CD14-positive monocyte (primary cell): ENCODE data around the gene CHP2. TPM values are rescaled to one million over a fixed set of nuclear protein-coding genes. Genes with fewer than 3 reads are reported as not detected.

Experiments
- DNase-seq, 3 donors: peaks; one replicate each; pipeline ENCODE4 v3.0.0-alpha.2; 2011 to 2022
- H2AFZ ChIP-seq: 2 replicates; pipeline ENCODE4 v1.6.0; 2012; ENCODE audit warnings: mild to moderate bottlenecking, low read depth, low read length, inconsistent platforms; ENCODE audit not compliant: insufficient read depth, poor library complexity, severe bottlenecking
- H3K27ac ChIP-seq, 2 donors: 1 replicate in 1 of 2; 2 replicates in 1 of 2; pipeline ENCODE4 v1.5.1; 2012 to 2013; ENCODE audit warnings: low read length in 2 of 2, control low read depth in 1 of 2, inconsistent platforms in 1 of 2, low read depth in 1 of 2, mild to moderate bottlenecking in 1 of 2
- H3K27me3 ChIP-seq, 2 donors: one replicate each; pipeline versions ENCODE4 v1.6.0 to v1.6.1; 2011 to 2013; ENCODE audit warnings: low read length in 2 of 2; ENCODE audit not compliant: control insufficient read depth in 2 of 2, insufficient read depth in 2 of 2
- H3K36me3 ChIP-seq, 2 donors: replicated peaks in 1 of 2; 1 replicate in 1 of 2; 2 replicates in 1 of 2; pipeline versions ENCODE4 v1.5.1 to v1.6.1; 2012 to 2013; ENCODE audit warnings: low read length in 2 of 2, control low read depth in 1 of 2, inconsistent platforms in 1 of 2, mild to moderate bottlenecking in 1 of 2; ENCODE audit not compliant: insufficient read depth in 2 of 2, control insufficient read depth in 1 of 2
- H3K4me1 ChIP-seq, 2 donors: 1 replicate in 1 of 2; 2 replicates in 1 of 2; pipeline versions ENCODE4 v1.5.1 to v1.6.1; 2012 to 2013; ENCODE audit warnings: low read length in 2 of 2, control low read depth in 1 of 2, inconsistent platforms in 1 of 2, mild to moderate bottlenecking in 1 of 2, moderate library complexity in 1 of 2; ENCODE audit not compliant: insufficient read depth in 2 of 2, control insufficient read depth in 1 of 2
- H3K4me2 ChIP-seq: replicated peaks from 2 replicates; pipeline ENCODE3; 2012; ENCODE audit warnings: low read length, moderate library complexity, mild to moderate bottlenecking; ENCODE audit not compliant: poor library complexity, severe bottlenecking; ENCODE audit errors: extremely low read depth
- H3K4me3 ChIP-seq, 3 experiments: fragments of 200-600 bp in 1 of 3; sonication (generic) in 1 of 3; replicated peaks in 1 of 3; 1 replicate in 2 of 3; 2 replicates in 1 of 3; pipeline ENCODE4 v1.5.1; 2011 to 2013; ENCODE audit warnings: low read length in 3 of 3, mild to moderate bottlenecking in 3 of 3, control low read depth in 2 of 3, low read depth in 2 of 3, inconsistent platforms in 1 of 3, moderate library complexity in 1 of 3
- H3K79me2 ChIP-seq: 2 replicates; pipeline ENCODE4 v1.6.0; 2012; ENCODE audit warnings: mild to moderate bottlenecking, control low read depth, inconsistent platforms, low read length, moderate library complexity; ENCODE audit not compliant: insufficient read depth
- H3K9ac ChIP-seq: 2 replicates; pipeline ENCODE4 v1.6.0; 2017; ENCODE audit warnings: low read length, mild to moderate bottlenecking; ENCODE audit not compliant: insufficient read depth, poor library complexity, severe bottlenecking
- H3K9me3 ChIP-seq, 2 donors: replicated peaks in 1 of 2; 1 replicate in 1 of 2; 2 replicates in 1 of 2; pipeline versions ENCODE4 v1.5.1 to v1.6.1; 2012 to 2013; ENCODE audit warnings: low read length in 2 of 2, control low read depth in 1 of 2; ENCODE audit not compliant: control insufficient read depth in 1 of 2, insufficient read depth in 1 of 2
- H4K20me1 ChIP-seq: 2 replicates; pipeline ENCODE4 v1.6.0; 2012; ENCODE audit warnings: mild to moderate bottlenecking, low read length, control low read depth, moderate library complexity; ENCODE audit not compliant: insufficient read depth
- H3K27ac Mint-ChIP-seq, 7 donors: one replicate each; pipeline ENCODE4 v1.8.0; 2020; ENCODE audit warnings: mild to moderate bottlenecking in 7 of 7, mixed read lengths in 7 of 7, moderate library complexity in 6 of 7, inconsistent platforms in 2 of 7
- H3K27me3 Mint-ChIP-seq, 3 donors: one replicate each; pipeline ENCODE4 v1.8.0; 2021 to 2022; ENCODE audit warnings: low read depth in 3 of 3, mild to moderate bottlenecking in 3 of 3, mixed read lengths in 3 of 3, moderate library complexity in 3 of 3, inconsistent platforms in 1 of 3
- H3K36me3 Mint-ChIP-seq, 2 donors: one replicate each; pipeline ENCODE4 v1.8.0; 2020; ENCODE audit warnings: mixed read lengths in 2 of 2, inconsistent platforms in 1 of 2, mild to moderate bottlenecking in 1 of 2
- H3K4me1 Mint-ChIP-seq: one replicate; pipeline ENCODE4 v1.8.0; 2020; ENCODE audit warnings: mild to moderate bottlenecking, mixed read lengths
- H3K4me3 Mint-ChIP-seq, 2 donors: one replicate each; pipeline ENCODE4 v1.8.0; 2020; ENCODE audit warnings: mild to moderate bottlenecking in 2 of 2, mixed read lengths in 2 of 2, moderate library complexity in 1 of 2
- H3K9me3 Mint-ChIP-seq, 7 donors: one replicate each; pipeline ENCODE4 v1.8.0; 2020 to 2022; ENCODE audit warnings: mixed read lengths in 7 of 7, mild to moderate bottlenecking in 6 of 7, moderate library complexity in 6 of 7, inconsistent platforms in 2 of 7
- CTCF ChIP-seq: fragments of 200-600 bp; IDR thresholded peaks from one replicate; pipeline ENCODE4 v1.8.0; 2022; ENCODE audit warnings: antibody characterized with exemption, mild to moderate bottlenecking
- WGBS: methylation state at CpG from one replicate; pipeline ENCODE4 v1.1.5; 2013; ENCODE audit warnings: missing lambda C conversion rate; ENCODE audit not compliant: insufficient coverage; 5-methylcytosine and 5-hydroxymethylcytosine counted together
- intact Hi-C, 2 donors: fragments of 100-400 bp; cut with micrococcal nuclease; formaldehyde crosslinking; loops; one replicate each; pipeline versions ENCODE4 v1.15.0 to v1.15.1; 2023
- polyA plus RNA-seq, 3 donors: library from polyadenylated mRNA; depleted of rRNA in 1 of 3; unstranded in 2 of 3; stranded (reverse) in 1 of 3; fragments of 300-500 nt in 2 of 3; fragments of >200 nt in 1 of 3; fragmentation: Illumina TruSeq in 2 of 3; gene quantifications; 1 replicate in 2 of 3; 2 replicates in 1 of 3; pipeline ENCODE4 v1.2.3, GENCODE V29; 2012 to 2021

CHP2 gene
- polyA plus RNA-seq, 3 donors: not detected

GRCh38 chr16:23765933-23766332, 11.1 kb downstream of the CHP2 start:
- H3K27ac ChIP-seq: no peak overlapping the region
- H3K36me3 ChIP-seq: no peaks in the 10 kb centered on the region
- no peak overlapping the region for H2AFZ ChIP-seq
- no peaks in the 10 kb centered on the region for H3K4me1 ChIP-seq
- H3K4me2 ChIP-seq: no peak overlapping the region
- no peak overlapping the region for H3K9ac ChIP-seq
- Mint-ChIP-seq H3K4me1 (no peaks in the 10 kb centered on the region), H3K4me3 (no peak overlapping the region), H3K27ac (no peak overlapping the region), H3K36me3 (no peaks in the 10 kb centered on the region), H3K27me3 (peaks cover 14 to 30% (median 23%) of the 10 kb centered on the region in 3 donors), H3K9me3 (peaks cover 0 to 2% (median 0%) of the 10 kb centered on the region in 7 donors)
- H3K9me3 ChIP-seq: no peaks in the 10 kb centered on the region
- no peak for TF ChIP-seq CTCF
- no peaks in the 10 kb centered on the region for H4K20me1 ChIP-seq
- H3K4me3 ChIP-seq: no peak overlapping the region
- no peak for DNase-seq
- H3K27me3 ChIP-seq: no peaks in the 10 kb centered on the region
- intact Hi-C loops: no loop called here
- no peaks in the 10 kb centered on the region for H3K79me2 ChIP-seq

GRCh38 chr16:23768581-23768980, 13.8 kb downstream of the CHP2 start:
- H3K9me3 Mint-ChIP-seq: peaks cover 0 to 2% (median 0%) of the 10 kb centered on the region in 7 donors
- Histone ChIP-seq H3K9ac (no peak overlapping the region), H3K4me2 (no peak overlapping the region), H3K9me3 (no peaks in the 10 kb centered on the region), H3K4me3 (no peak overlapping the region), H2AFZ (no peak overlapping the region), H3K36me3 (no peaks in the 10 kb centered on the region), H3K27ac (no peak overlapping the region), H4K20me1 (no peaks in the 10 kb centered on the region), H3K27me3 (peaks cover 3 to 5% of the 10 kb centered on the region in 2 donors), H3K79me2 (no peaks in the 10 kb centered on the region), H3K4me1 (no peaks in the 10 kb centered on the region)
- intact Hi-C loops: no loop called here
- no peak overlapping the region for H3K4me3 Mint-ChIP-seq
- no peaks in the 10 kb centered on the region for H3K4me1 Mint-ChIP-seq
- no peak for TF ChIP-seq CTCF
- DNase-seq: no peak
- H3K36me3 Mint-ChIP-seq: no peaks in the 10 kb centered on the region
- H3K27me3 Mint-ChIP-seq: peaks cover 13 to 24% (median 16%) of the 10 kb centered on the region in 3 donors
- 83% methylated on average over 1 of the region's 2 CpGs for WGBS
- H3K27ac Mint-ChIP-seq: no peak overlapping the region
